GM23338 (cell line): ENCODE measurements around the gene AIRE. TPM values are rescaled to one million over a fixed set of nuclear protein-coding genes. Genes with fewer than 3 reads are reported as not detected.

Experiments
- ATAC-seq: fragments of 200-7000 bp; cut with Tn5 transposase; 3 replicates; pipeline ENCODE4 v1.9.1; 2020
- DNase-seq: peaks from one replicate; pipeline ENCODE4 v3.0.0-alpha.2; 2015; ENCODE audit warnings: low spot score
- H2AFZ ChIP-seq: fragments of 200-600 bp; sonication (generic); 2 replicates; pipeline ENCODE4 v1.8.0; 2016; ENCODE audit warnings: antibody characterized with exemption, mild to moderate bottlenecking, moderate library complexity
- H3F3A ChIP-seq: fragments of 200-600 bp; sonication (generic); replicated peaks from 2 replicates; pipeline ENCODE4 v1.8.0; 2017; ENCODE audit warnings: antibody characterized with exemption, mixed run types, low read depth
- H3K27ac ChIP-seq: fragments of 200-600 bp; sonication (generic); 2 replicates; pipeline ENCODE4 v1.6.1; 2016; ENCODE audit warnings: low read depth
- H3K27me3 ChIP-seq: fragments of 200-600 bp; sonication (generic); 2 replicates; pipeline ENCODE4 v1.8.0; 2016; ENCODE audit warnings: mild to moderate bottlenecking, mixed run types, moderate library complexity; ENCODE audit not compliant: insufficient read depth
- H3K36me3 ChIP-seq: fragments of 200-600 bp; sonication (generic); 2 replicates; pipeline ENCODE4 v1.8.0; 2016; ENCODE audit warnings: mild to moderate bottlenecking; ENCODE audit not compliant: insufficient read depth
- H3K4me1 ChIP-seq: fragments of 200-600 bp; sonication (generic); 2 replicates; pipeline ENCODE4 v1.8.0; 2016; ENCODE audit warnings: mild to moderate bottlenecking, moderate library complexity; ENCODE audit not compliant: insufficient read depth
- H3K4me2 ChIP-seq: fragments of 200-600 bp; sonication (generic); 2 replicates; pipeline ENCODE4 v1.7.1; 2017; ENCODE audit warnings: mixed run types
- H3K4me3 ChIP-seq: fragments of 200-600 bp; sonication (generic); 2 replicates; pipeline ENCODE4 v1.6.1; 2016; ENCODE audit warnings: mixed run types
- H3K79me2 ChIP-seq: fragments of 200-600 bp; sonication (generic); replicated peaks from 2 replicates; pipeline ENCODE4 v1.8.0; 2017; ENCODE audit warnings: mild to moderate bottlenecking; ENCODE audit not compliant: insufficient read depth
- H3K9me2 ChIP-seq: fragments of 200-600 bp; sonication (generic); 2 replicates; pipeline ENCODE4 v1.8.0; 2017; ENCODE audit not compliant: insufficient read depth
- H4K20me1 ChIP-seq: fragments of 200-600 bp; sonication (generic); replicated peaks from 2 replicates; pipeline ENCODE4 v1.8.0; 2017; ENCODE audit warnings: mild to moderate bottlenecking; ENCODE audit not compliant: insufficient read depth
- H3K27ac Mint-ChIP-seq: 2 replicates; pipeline ENCODE4 v1.8.0; 2020; ENCODE audit warnings: inconsistent platforms, mild to moderate bottlenecking, moderate library complexity, mixed read lengths
- H3K27me3 Mint-ChIP-seq: 3 replicates; pipeline ENCODE4 v1.8.0; 2022; ENCODE audit warnings: low read depth, mild to moderate bottlenecking, moderate library complexity, mixed read lengths, inconsistent platforms; ENCODE audit not compliant: insufficient read depth, poor library complexity
- H3K36me3 Mint-ChIP-seq: 3 replicates; pipeline ENCODE4 v1.8.0; 2021; ENCODE audit warnings: low read depth, mild to moderate bottlenecking, inconsistent platforms, moderate library complexity, mixed read lengths
- H3K4me1 Mint-ChIP-seq: 3 replicates; pipeline ENCODE4 v1.8.0; 2020; ENCODE audit warnings: mild to moderate bottlenecking, inconsistent platforms, mixed read lengths
- H3K4me3 Mint-ChIP-seq: 3 replicates; pipeline ENCODE4 v1.8.0; 2021; ENCODE audit warnings: moderate library complexity, mild to moderate bottlenecking, inconsistent platforms, mixed read lengths
- H3K9me3 Mint-ChIP-seq: 3 replicates; pipeline ENCODE4 v1.8.0; 2020; ENCODE audit warnings: moderate library complexity, mild to moderate bottlenecking, inconsistent platforms, mixed read lengths
- CTCF ChIP-seq, 2 experiments: fragments of 200-600 bp in 1 of 2; sonication (generic) in 1 of 2; conservative IDR thresholded peaks; 2 replicates each; pipeline versions ENCODE4 v1.5.1 to v1.6.1; 2016 to 2017; ENCODE audit warnings: antibody characterized with exemption in 2 of 2, low read depth in 2 of 2, mild to moderate bottlenecking in 2 of 2, moderate library complexity in 1 of 2
- EZH2 ChIP-seq: fragments of 200-600 bp; sonication (generic); IDR thresholded peaks from one replicate; pipeline ENCODE4 v1.8.0; 2017; ENCODE audit warnings: antibody characterized with exemption, mild to moderate bottlenecking, low read depth; ENCODE audit not compliant: unreplicated experiment
- EZH2phosphoT487 ChIP-seq: fragments of 200-600 bp; sonication (generic); IDR thresholded peaks from one replicate; pipeline ENCODE4 v1.8.1; 2018; ENCODE audit warnings: antibody characterized with exemption; ENCODE audit not compliant: unreplicated experiment
- JUNB ChIP-seq: IDR thresholded peaks from one replicate; pipeline ENCODE4 v1.6.1; 2016; ENCODE audit warnings: antibody characterized with exemption; ENCODE audit not compliant: unreplicated experiment
- NANOG ChIP-seq: IDR thresholded peaks from 2 replicates; pipeline ENCODE4 v1.6.1; 2016; ENCODE audit warnings: antibody characterized with exemption, borderline replicate concordance
- POLR2AphosphoS5 ChIP-seq: IDR thresholded peaks from 2 replicates; pipeline ENCODE4 v1.6.1; 2016; ENCODE audit warnings: antibody characterized with exemption, low read depth
- REST ChIP-seq: IDR thresholded peaks from one replicate; pipeline ENCODE4 v1.6.1; 2018; ENCODE audit warnings: antibody characterized with exemption; ENCODE audit not compliant: unreplicated experiment
- STAT1 ChIP-seq: IDR thresholded peaks from one replicate; pipeline ENCODE4 v1.6.1; 2016; ENCODE audit warnings: antibody characterized with exemption; ENCODE audit not compliant: unreplicated experiment
- ZNF331 ChIP-seq: fragments of 250-450 bp; sonication (Bioruptor Pico); IDR thresholded peaks from 2 replicates; pipeline ENCODE4 v1.5.0; 2020; ENCODE audit warnings: low read depth, mild to moderate bottlenecking, moderate library complexity
- polyA plus RNA-seq: library from polyadenylated mRNA; unstranded; fragments of >200 nt; fragmentation: Nextera tagmentation; extraction: Ambion mirVana; gene quantifications from 2 replicates; pipeline ENCODE4 v1.2.1, GENCODE V29; 2016
- total RNA-seq: library from RNA; depleted of rRNA; stranded (reverse); fragments of >200 nt; shearing (Covaris generic); gene quantifications from 2 replicates; pipeline ENCODE4 v1.2.3, GENCODE V29; 2014
- TF ChIP-seq, protein P1 (sequence below): IDR thresholded peaks from 2 replicates; pipeline ENCODE4 v1.6.1; 2016; ENCODE audit warnings: antibody characterized with exemption

Gene AIRE
- total and polyA plus RNA-seq, 2 experiments from 2014 or later: 0.10 TPM; not detected in 1

GRCh38 chr21:44326716-44327602, 41.3 kb downstream of the AIRE start:
- H3K27me3 Mint-ChIP-seq: peaks cover 13% of the 10 kb centered on the region
- peaks cover 3% of the 10 kb centered on the region; the same call in 1 of the 3 replicates for H3K36me3 Mint-ChIP-seq
- no peak overlapping the region for H3K27ac Mint-ChIP-seq
- DNase-seq (no peak), ATAC-seq (no peak)
- no peak overlapping the region for H3K27ac ChIP-seq
- H3K27me3 ChIP-seq: no peaks in the 10 kb centered on the region
- H3K4me1 Mint-ChIP-seq: no peaks in the 10 kb centered on the region
- no peak overlapping the region for H3K4me3 ChIP-seq
- H2AFZ ChIP-seq: no peak overlapping the region
- H3K9me3 Mint-ChIP-seq: no peaks in the 10 kb centered on the region
- H3K4me1 ChIP-seq: no peaks in the 10 kb centered on the region
- no peaks in the 10 kb centered on the region for H4K20me1 ChIP-seq
- H3K4me3 Mint-ChIP-seq: no peak overlapping the region
- no peaks in the 10 kb centered on the region for H3K79me2 ChIP-seq
- no peaks in the 10 kb centered on the region for H3F3A ChIP-seq
- H3K36me3 ChIP-seq: no peaks in the 10 kb centered on the region
- TF ChIP-seq CTCF (conservative IDR thresholded peaks at IDR 0.05; ENCODE audit: low read depth in 2 of 2) (no peak), NANOG (no peak)
- no peaks in the 10 kb centered on the region for H3K9me2 ChIP-seq
- H3K4me2 ChIP-seq: no peak overlapping the region

DNA sequence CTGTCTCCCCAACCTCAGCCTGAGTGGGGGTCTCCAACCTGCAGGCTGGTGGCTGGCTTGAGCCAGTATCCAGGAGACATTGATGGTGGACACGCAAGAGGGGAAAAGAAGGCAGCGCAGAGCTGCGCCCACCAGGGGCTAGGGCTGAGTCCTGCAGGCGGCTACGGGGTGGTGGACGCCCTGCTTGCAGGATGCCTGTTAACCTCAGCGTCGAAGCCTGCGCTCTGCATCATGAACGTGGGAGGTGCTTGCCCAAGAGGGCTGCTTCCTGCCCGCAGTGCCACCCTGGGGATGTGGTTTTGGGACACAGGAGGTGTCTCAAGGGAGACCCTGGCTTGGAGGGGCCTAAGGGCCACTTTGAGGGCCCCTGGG, 41.9 kb downstream of the AIRE start:
- DNase-seq (no peak), ATAC-seq (no peak)
- H3K4me1 ChIP-seq: no peaks in the 10 kb centered on the region
- no peaks in the 10 kb centered on the region for H3K79me2 ChIP-seq
- no peak overlapping the region for H3K27ac ChIP-seq
- Mint-ChIP-seq H3K27me3 (peaks cover 13% of the 10 kb centered on the region), H3K27ac (no peak overlapping the region), H3K4me3 (no peak overlapping the region), H3K36me3 (peaks cover 3% of the 10 kb centered on the region; the same call in 1 of the 3 replicates), H3K4me1 (no peaks in the 10 kb centered on the region), H3K9me3 (no peaks in the 10 kb centered on the region)
- no peaks in the 10 kb centered on the region for H3K36me3 ChIP-seq
- H3K27me3 ChIP-seq: no peaks in the 10 kb centered on the region
- H3K4me2 ChIP-seq: no peak overlapping the region
- H2AFZ ChIP-seq: no peak overlapping the region
- H3F3A ChIP-seq: no peaks in the 10 kb centered on the region
- TF ChIP-seq, protein P1, sequence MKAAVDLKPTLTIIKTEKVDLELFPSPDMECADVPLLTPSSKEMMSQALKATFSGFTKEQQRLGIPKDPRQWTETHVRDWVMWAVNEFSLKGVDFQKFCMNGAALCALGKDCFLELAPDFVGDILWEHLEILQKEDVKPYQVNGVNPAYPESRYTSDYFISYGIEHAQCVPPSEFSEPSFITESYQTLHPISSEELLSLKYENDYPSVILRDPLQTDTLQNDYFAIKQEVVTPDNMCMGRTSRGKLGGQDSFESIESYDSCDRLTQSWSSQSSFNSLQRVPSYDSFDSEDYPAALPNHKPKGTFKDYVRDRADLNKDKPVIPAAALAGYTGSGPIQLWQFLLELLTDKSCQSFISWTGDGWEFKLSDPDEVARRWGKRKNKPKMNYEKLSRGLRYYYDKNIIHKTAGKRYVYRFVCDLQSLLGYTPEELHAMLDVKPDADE: no peak
- TF ChIP-seq EZH2phosphoT487 (no peak), STAT1 (no peak), ZNF331 (no peak), NANOG (no peak), EZH2 (no peak), JUNB (no peak), REST (no peak), POLR2AphosphoS5 (no peak)
- H3K9me2 ChIP-seq: no peaks in the 10 kb centered on the region
- H3K4me3 ChIP-seq: no peak overlapping the region
- H4K20me1 ChIP-seq: no peaks in the 10 kb centered on the region
